NCI-H345 (cell line): Measurements from ENCODE around the gene EGF.
"Not testable (repeated sequence)": the region's sequence is repeated elsewhere in the genome, so short reads cannot be mapped to it uniquely, and the experiment has no call there.

ENCODE experiments used
- DNase-seq: peaks from one replicate; lab custom pipeline; 2025; lab: John Stamatoyannopoulos, UW

EGF gene

GRCh38 chr4:110039164-110039563, 126.5 kb downstream of the EGF start:
- DNase-seq, result not testable (repeated sequence)

DNA sequence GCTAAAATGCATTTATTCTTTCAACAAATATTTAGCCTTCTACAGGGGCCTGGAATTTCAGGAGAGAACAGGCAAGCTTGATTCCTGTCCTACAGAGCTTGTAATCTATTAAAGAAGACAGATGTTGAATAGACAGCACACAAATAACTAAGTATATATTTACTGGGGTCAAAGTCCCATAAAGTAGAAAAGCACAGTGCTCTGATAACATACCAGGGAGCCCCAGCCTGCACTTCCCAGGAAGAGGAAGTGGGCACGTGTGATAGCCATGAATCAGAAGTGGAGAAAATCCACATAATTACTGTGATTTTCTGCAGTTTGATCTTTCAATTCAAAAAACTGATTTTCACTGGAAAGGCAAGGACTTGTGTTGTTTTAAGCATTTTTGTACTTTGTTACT, 129.1 kb downstream of the EGF start:
- DNase-seq, result no peak

- DNase-seq, result no peak
Observed at GRCh38 chr4:110042545-110043517, 130.1 kb downstream of the EGF start.

GRCh38 chr4:110046588-110047049, 133.9 kb downstream of the EGF start:
- DNase-seq, result peak; percentile 31

DNA sequence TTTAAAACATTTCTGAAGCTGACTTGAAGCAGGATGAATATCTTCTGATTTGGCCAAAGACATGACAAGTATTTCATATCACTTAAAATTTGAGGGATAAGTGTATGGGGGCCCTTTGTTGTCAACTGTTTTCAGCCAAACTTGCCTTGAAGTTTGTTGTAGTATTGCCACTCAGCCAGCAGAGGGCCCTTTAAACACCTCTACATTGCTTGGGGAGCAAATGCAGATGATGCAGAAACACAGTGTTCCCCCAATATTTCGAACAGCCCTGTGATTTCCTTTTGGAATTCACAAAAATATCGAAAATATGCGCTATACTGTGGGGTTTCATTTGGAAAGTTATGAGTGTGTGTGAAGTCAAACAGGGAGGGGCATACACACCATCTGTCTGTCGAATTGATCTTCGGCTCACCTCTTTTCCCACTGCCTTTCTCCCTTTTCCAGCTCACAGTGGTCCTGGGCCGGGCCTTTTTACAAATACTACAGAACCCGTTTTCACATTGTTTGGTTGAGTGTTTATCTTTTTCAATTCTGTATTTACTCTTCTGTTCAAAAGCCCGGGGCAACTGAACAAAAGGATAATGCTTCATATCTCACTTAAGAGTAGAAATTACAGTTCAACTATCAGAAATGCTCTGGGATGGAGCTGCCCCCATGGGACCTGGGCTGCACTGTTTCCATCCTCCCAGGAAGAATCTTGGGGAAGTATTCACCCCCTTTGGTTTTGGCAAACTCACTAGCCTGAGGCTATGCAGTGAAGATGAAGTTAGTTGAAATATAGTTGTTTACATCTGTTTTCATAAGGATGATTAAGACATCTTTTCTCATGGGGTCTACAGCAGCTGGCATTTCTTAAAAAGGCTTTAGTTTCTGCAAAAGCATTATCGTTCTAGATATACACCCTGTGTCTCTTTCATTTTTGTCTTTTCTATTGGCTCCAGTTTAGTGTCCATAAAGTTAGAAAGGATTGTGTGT, 137.6 kb downstream of the EGF start:
- DNase-seq, result peak; percentile 58

- peak; percentile 14 for DNase-seq
Observed at GRCh38 chr4:110055158-110055768, 142.6 kb downstream of the EGF start.

- no peak for DNase-seq
Observed at GRCh38 chr4:110058677-110059076, 146.0 kb downstream of the EGF start.

DNA sequence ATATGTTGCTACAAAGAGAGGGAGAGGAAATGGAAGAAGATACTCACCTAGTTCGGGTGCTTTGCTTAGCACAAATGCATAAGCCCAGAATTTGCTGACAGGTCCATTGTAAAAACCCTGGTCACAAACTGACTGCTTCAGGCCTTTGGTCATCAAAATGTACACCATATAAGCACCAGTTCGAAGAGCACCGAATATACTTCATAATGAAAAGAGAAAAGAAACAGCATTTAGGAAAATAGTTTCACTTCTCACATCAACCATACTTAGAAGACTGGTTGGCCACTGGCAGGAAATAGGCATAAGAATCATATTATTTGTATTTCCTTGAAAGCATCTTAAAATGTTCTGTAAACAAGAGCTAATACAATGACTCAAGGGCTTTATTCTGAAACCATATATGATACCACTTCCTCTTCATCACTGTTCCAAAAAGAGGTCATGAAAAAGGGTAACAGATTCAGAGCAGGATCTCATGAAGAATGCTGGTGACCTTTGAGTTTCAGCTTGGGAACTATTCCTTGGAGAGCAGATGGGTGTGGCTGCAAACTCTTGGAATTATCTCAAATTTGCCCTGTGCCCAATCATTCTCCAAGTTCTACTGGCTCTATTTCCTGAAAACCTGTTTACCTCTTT, 147.0 kb downstream of the EGF start:
- no peak for DNase-seq

DNA sequence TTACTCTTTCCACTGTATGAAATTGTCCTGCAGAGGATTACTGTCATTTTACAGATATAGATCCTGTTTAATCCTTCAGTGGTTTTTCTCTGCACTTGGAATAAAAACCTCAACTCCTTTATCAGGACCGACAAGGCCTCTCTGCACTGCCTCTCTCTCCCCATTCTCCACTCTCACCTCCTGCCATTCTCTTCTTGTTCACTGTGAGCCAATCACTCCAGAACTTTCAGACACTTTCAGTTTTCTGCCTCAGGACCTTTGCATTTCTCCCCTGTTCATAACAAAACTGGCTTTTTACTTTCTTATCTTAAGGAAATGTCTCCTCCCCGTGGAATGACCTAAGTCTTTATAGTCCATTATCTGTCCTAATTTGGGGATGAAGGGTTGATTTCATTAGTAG, 148.4 kb downstream of the EGF start:
- DNase-seq, result no peak
